Keratinocyte (primary cell): ENCODE measurements around the gene P2RY12. TPM values are rescaled to one million over a fixed set of nuclear protein-coding genes. Genes with fewer than 3 reads are reported as not detected.

Experiments
- DNase-seq: peaks from one replicate; pipeline ENCODE4 v3.0.0-alpha.2; 2011; ENCODE audit warnings: low read depth, missing footprints, low spot score
- FAIRE-seq: peaks from 2 replicates; lab custom pipeline; 2011; peaks lifted over from hg19 to GRCh38; lab: Jason Lieb, UNC
- H2AFZ ChIP-seq: 2 replicates; pipeline ENCODE4 v1.6.0; 2012; ENCODE audit warnings: low read length, control low read depth, inconsistent platforms; ENCODE audit not compliant: control insufficient read depth
- H3K27ac ChIP-seq: 2 replicates; pipeline ENCODE4 v1.5.1; 2011; ENCODE audit warnings: low read length; ENCODE audit not compliant: control insufficient read depth, insufficient read depth
- H3K27me3 ChIP-seq: 3 replicates; pipeline ENCODE4 v1.6.0; 2011; ENCODE audit warnings: low read length; ENCODE audit not compliant: control insufficient read depth, insufficient read depth; ENCODE audit errors: extremely low read depth
- H3K36me3 ChIP-seq, 2 experiments: 2 replicates in 1 of 2; 3 replicates in 1 of 2; pipeline ENCODE4 v1.5.1; 2011; ENCODE audit warnings: low read length in 2 of 2, mild to moderate bottlenecking in 1 of 2; ENCODE audit not compliant: control insufficient read depth in 2 of 2, insufficient read depth in 2 of 2; ENCODE audit errors: extremely low read depth in 1 of 2
- H3K4me1 ChIP-seq: 3 replicates; pipeline ENCODE4 v1.5.1; 2011; ENCODE audit warnings: low read length; ENCODE audit not compliant: control insufficient read depth, insufficient read depth; ENCODE audit errors: extremely low read depth
- H3K4me2 ChIP-seq: 3 replicates; pipeline ENCODE4 v1.6.0; 2011; ENCODE audit warnings: low read depth, low read length; ENCODE audit not compliant: control insufficient read depth, insufficient read depth; ENCODE audit errors: extremely low read depth
- H3K4me3 ChIP-seq, 3 experiments: fragments of 200-600 bp in 1 of 3; sonication (generic) in 1 of 3; 2 replicates in 2 of 3; 3 replicates in 1 of 3; pipeline ENCODE4 v1.5.1; 2011 to 2016; ENCODE audit warnings: low read length in 3 of 3, mild to moderate bottlenecking in 3 of 3, control low read depth in 2 of 3, inconsistent platforms in 1 of 3, low read depth in 1 of 3, mixed read lengths in 1 of 3, mixed run types in 1 of 3, moderate library complexity in 1 of 3; ENCODE audit not compliant: control insufficient read depth in 2 of 3, insufficient read depth in 2 of 3; ENCODE audit errors: extremely low read depth in 1 of 3
- H3K79me2 ChIP-seq: 2 replicates; pipeline ENCODE4 v1.6.0; 2012; ENCODE audit warnings: low read length; ENCODE audit not compliant: control insufficient read depth, insufficient read depth
- H3K9ac ChIP-seq: 3 replicates; pipeline ENCODE4 v1.6.0; 2011; ENCODE audit warnings: low read length; ENCODE audit not compliant: control insufficient read depth, insufficient read depth; ENCODE audit errors: extremely low read depth
- H3K9me1 ChIP-seq: 3 replicates; pipeline ENCODE4 v1.6.0; 2011; ENCODE audit warnings: low read length; ENCODE audit not compliant: control insufficient read depth, insufficient read depth; ENCODE audit errors: extremely low read depth
- H3K9me3 ChIP-seq: 2 replicates; pipeline ENCODE4 v1.5.1; 2012; ENCODE audit warnings: low read depth, low read length; ENCODE audit not compliant: control insufficient read depth
- H4K20me1 ChIP-seq: 3 replicates; pipeline ENCODE4 v1.6.0; 2011; ENCODE audit warnings: low read length; ENCODE audit not compliant: control insufficient read depth, insufficient read depth; ENCODE audit errors: extremely low read depth
- CTCF ChIP-seq, 3 experiments: IDR thresholded peaks in 1 of 3; conservative IDR thresholded peaks in 1 of 3; optimal IDR thresholded peaks in 1 of 3; 2 replicates in 2 of 3; 3 replicates in 1 of 3; pipeline versions ENCODE3 to v1.5.1; 2011; ENCODE audit warnings: low read length in 3 of 3, mild to moderate bottlenecking in 3 of 3, moderate library complexity in 2 of 3, control low read depth in 1 of 3, inconsistent platforms in 1 of 3; ENCODE audit not compliant: insufficient read depth in 2 of 3; ENCODE audit errors: extremely low read depth in 1 of 3
- EZH2 ChIP-seq: IDR thresholded peaks from one replicate; pipeline ENCODE4 v1.6.1; 2012; ENCODE audit warnings: inconsistent platforms, mild to moderate bottlenecking, low read length, moderate library complexity
- dilution Hi-C: fragments of 300-500 bp; cut with MboI; formaldehyde crosslinking; loops from one replicate; pipeline ENCODE4 v1.7.0; 2020; ENCODE audit warnings: low sequenced_read_pairs; ENCODE audit not compliant: extremely low pct_ligation_motif_present
- polyA plus RNA-seq, 5 experiments: library from polyadenylated mRNA; depleted of rRNA in 3 of 5; stranded (reverse) in 3 of 5; stranded (forward) in 1 of 5; unstranded in 1 of 5; fragments of >200 nt; gene quantifications; 1 replicate in 1 of 5; 2 replicates in 3 of 5; 3 replicates in 1 of 5; pipeline versions ENCODE4 v1.2.1 to v1.2.3, GENCODE V29; 2011 to 2012; ENCODE audit warnings: missing spikeins in 2 of 5, low read depth in 1 of 5, low replicate concordance in 1 of 5

Gene P2RY12
- polyA plus RNA-seq, 1 donor (not counting 4 experiments of a cell fraction or from before 2014, with no cell fraction given), result not detected

- Histone ChIP-seq H3K9ac (no peak overlapping the region), H3K27me3 (no peaks in the 10 kb centered on the region), H3K9me3 (no peaks in the 10 kb centered on the region), H3K79me2 (no peaks in the 10 kb centered on the region), H3K9me1 (no peaks in the 10 kb centered on the region), H3K4me1 (no peaks in the 10 kb centered on the region), H2AFZ (peak overlapping the region; percentile 70), H3K27ac (no peak overlapping the region), H3K4me3 (peak overlapping the region in 1 of 3 experiments; percentile 7), H4K20me1 (no peaks in the 10 kb centered on the region), H3K4me2 (peak overlapping the region; percentile 44), H3K36me3 (no peaks in the 10 kb centered on the region)
- TF ChIP-seq CTCF (optimal IDR thresholded peaks at IDR 0.05 in 1 of 3, IDR thresholded peaks at IDR 0.05 in 1 of 3, conservative IDR thresholded peaks at IDR 0.05 in 1 of 3; ENCODE audit: extremely low read depth in 1 of 3, insufficient read depth in 2 of 3, low read length in 3 of 3) (no peak), EZH2 (no peak)
- DNase-seq (no peak), FAIRE-seq (peak; percentile 62)
- dilution Hi-C loops, result no loop called here
Observed at GRCh38 chr3:151345859-151346258, 38.7 kb downstream of the P2RY12 start.

GRCh38 chr3:151331696-151332095 is 52.9 kb downstream of the P2RY12 start:
- no peaks in the 10 kb centered on the region for H3K27me3 ChIP-seq
- no peak for FAIRE-seq
- no peaks in the 10 kb centered on the region for H3K79me2 ChIP-seq
- H4K20me1 ChIP-seq, result no peaks in the 10 kb centered on the region
- peak overlapping the region; percentile 25 for H2AFZ ChIP-seq
- TF ChIP-seq EZH2 (no peak), CTCF (optimal IDR thresholded peaks at IDR 0.05 in 1 of 3, IDR thresholded peaks at IDR 0.05 in 1 of 3, conservative IDR thresholded peaks at IDR 0.05 in 1 of 3; ENCODE audit: extremely low read depth in 1 of 3, insufficient read depth in 2 of 3, low read length in 3 of 3) (no peak)
- no peaks in the 10 kb centered on the region for H3K36me3 ChIP-seq
- H3K4me3 ChIP-seq, result no peak overlapping the region
- H3K9me1 ChIP-seq, result no peaks in the 10 kb centered on the region
- no peak for DNase-seq
- H3K9me3 ChIP-seq, result no peaks in the 10 kb centered on the region
- dilution Hi-C loops, result no loop called here
- H3K9ac ChIP-seq, result no peak overlapping the region
- H3K4me1 ChIP-seq, result peaks cover 12% of the 10 kb centered on the region
- no peak overlapping the region for H3K4me2 ChIP-seq
- H3K27ac ChIP-seq, result no peak overlapping the region
